Mucosa of stomach (tissue), 1 donor: ENCODE results near the gene TRIM3.

Source experiments
- H3K27me3 ChIP-seq: one replicate; pipeline ENCODE4 v1.7.0; 2013; ENCODE audit warnings: mild to moderate bottlenecking, low read length; ENCODE audit not compliant: control insufficient read depth, insufficient read depth
- H3K36me3 ChIP-seq: one replicate; pipeline ENCODE4 v1.7.0; 2013; ENCODE audit warnings: low read length; ENCODE audit not compliant: control insufficient read depth, insufficient read depth
- H3K4me1 ChIP-seq: one replicate; pipeline ENCODE4 v1.7.0; 2013; ENCODE audit warnings: mild to moderate bottlenecking, low read length; ENCODE audit not compliant: control insufficient read depth, insufficient read depth
- H3K4me3 ChIP-seq: one replicate; pipeline ENCODE4 v1.7.0; 2013; ENCODE audit warnings: low read length
- H3K9ac ChIP-seq: one replicate; pipeline ENCODE4 v1.7.0; 2013; ENCODE audit warnings: mild to moderate bottlenecking, low read length, moderate library complexity
- H3K9me3 ChIP-seq: one replicate; pipeline ENCODE4 v1.7.0; 2013; ENCODE audit warnings: mild to moderate bottlenecking, low read length, moderate library complexity; ENCODE audit not compliant: control insufficient read depth
- donor health status: Pancreatic carcinoma.

TRIM3 gene

DNA sequence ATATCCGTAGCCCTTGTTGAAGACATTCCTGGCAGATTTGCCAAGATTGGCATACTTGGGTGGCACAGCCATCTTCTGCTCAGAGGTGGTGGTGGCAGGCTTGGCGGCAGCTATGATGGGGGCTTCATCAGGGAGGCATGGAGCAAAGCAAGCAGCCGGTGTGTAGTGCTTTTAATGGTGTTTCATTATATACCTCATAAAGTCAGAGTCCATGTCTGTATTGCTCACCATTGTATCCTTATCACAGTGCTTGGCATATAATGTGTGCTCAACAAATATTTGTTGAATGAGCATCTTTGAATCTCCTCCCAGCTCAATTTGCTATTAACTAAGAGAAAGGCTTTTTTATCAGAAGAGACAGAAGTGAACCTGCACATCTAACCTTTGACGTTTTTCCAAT is 15.6 kb upstream of the TRIM3 start:
- Histone ChIP-seq H3K27me3 (no peaks in the 10 kb centered on the region), H3K36me3 (peaks cover 4% of the 10 kb centered on the region), H3K9me3 (no peaks in the 10 kb centered on the region), H3K4me1 (peaks cover 19% of the 10 kb centered on the region), H3K4me3 (no peak overlapping the region), H3K9ac (no peak overlapping the region)

GRCh38 chr11:6488821-6489220 is 15.1 kb upstream of the TRIM3 start:
- H3K9me3 ChIP-seq, result no peaks in the 10 kb centered on the region
- peaks cover 19% of the 10 kb centered on the region for H3K4me1 ChIP-seq
- H3K4me3 ChIP-seq, result no peak overlapping the region
- H3K27me3 ChIP-seq, result no peaks in the 10 kb centered on the region
- peaks cover 4% of the 10 kb centered on the region for H3K36me3 ChIP-seq
- H3K9ac ChIP-seq, result no peak overlapping the region

DNA sequence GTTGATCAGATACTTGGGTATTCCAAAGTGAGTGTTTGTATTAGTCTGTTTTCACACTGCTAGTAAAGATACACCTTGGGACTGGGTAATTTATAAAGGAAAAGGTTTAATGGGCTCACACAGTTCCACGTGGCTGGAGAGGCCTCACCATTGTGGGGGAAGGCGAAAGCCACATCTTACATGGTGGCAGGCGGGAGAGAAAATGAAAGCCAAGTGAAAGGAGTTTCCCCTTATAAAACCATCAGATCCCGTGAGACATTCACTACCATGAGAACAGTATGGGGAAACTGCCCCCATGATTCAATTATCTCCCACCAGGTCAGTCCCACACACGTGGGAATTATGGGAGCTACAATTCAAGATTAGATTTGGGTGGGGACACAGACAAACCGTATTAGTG is 14.6 kb upstream of the TRIM3 start:
- peaks cover 19% of the 10 kb centered on the region for H3K4me1 ChIP-seq
- no peaks in the 10 kb centered on the region for H3K9me3 ChIP-seq
- H3K27me3 ChIP-seq, result no peaks in the 10 kb centered on the region
- peaks cover 1% of the 10 kb centered on the region for H3K36me3 ChIP-seq
- H3K9ac ChIP-seq, result no peak overlapping the region
- no peak overlapping the region for H3K4me3 ChIP-seq

GRCh38 chr11:6486938-6487337 is 13.2 kb upstream of the TRIM3 start:
- no peaks in the 10 kb centered on the region for H3K27me3 ChIP-seq
- no peaks in the 10 kb centered on the region for H3K36me3 ChIP-seq
- no peaks in the 10 kb centered on the region for H3K9me3 ChIP-seq
- H3K4me1 ChIP-seq, result peaks cover 28% of the 10 kb centered on the region
- H3K9ac ChIP-seq, result no peak overlapping the region
- H3K4me3 ChIP-seq, result no peak overlapping the region

- no peaks in the 10 kb centered on the region for H3K27me3 ChIP-seq
- no peaks in the 10 kb centered on the region for H3K36me3 ChIP-seq
- H3K4me3 ChIP-seq, result no peak overlapping the region
- H3K4me1 ChIP-seq, result peaks cover 29% of the 10 kb centered on the region
- H3K9me3 ChIP-seq, result no peaks in the 10 kb centered on the region
- H3K9ac ChIP-seq, result no peak overlapping the region
Observed at GRCh38 chr11:6486256-6486655, 12.5 kb upstream of the TRIM3 start.

DNA sequence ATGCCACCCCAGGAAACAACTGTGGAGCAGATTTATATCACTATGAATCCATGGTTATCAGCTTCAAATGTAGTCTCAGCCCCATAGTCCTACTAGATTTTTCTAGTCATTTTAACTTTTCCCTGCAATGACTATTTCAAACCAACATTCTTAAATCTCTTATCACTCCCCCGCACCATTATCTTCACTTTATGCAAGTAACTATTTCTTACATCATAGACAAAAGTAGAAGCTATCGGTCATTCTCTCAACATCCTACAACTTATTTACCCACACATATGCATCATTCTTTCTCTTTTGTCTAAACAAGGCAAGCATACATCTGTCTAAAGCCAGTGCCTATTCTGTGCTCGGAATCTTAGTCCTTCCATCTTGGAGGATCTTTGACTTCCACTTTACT is 11.9 kb upstream of the TRIM3 start:
- no peaks in the 10 kb centered on the region for H3K9me3 ChIP-seq
- no peak overlapping the region for H3K9ac ChIP-seq
- peaks cover 29% of the 10 kb centered on the region for H3K4me1 ChIP-seq
- H3K27me3 ChIP-seq, result no peaks in the 10 kb centered on the region
- no peak overlapping the region for H3K4me3 ChIP-seq
- no peaks in the 10 kb centered on the region for H3K36me3 ChIP-seq

DNA sequence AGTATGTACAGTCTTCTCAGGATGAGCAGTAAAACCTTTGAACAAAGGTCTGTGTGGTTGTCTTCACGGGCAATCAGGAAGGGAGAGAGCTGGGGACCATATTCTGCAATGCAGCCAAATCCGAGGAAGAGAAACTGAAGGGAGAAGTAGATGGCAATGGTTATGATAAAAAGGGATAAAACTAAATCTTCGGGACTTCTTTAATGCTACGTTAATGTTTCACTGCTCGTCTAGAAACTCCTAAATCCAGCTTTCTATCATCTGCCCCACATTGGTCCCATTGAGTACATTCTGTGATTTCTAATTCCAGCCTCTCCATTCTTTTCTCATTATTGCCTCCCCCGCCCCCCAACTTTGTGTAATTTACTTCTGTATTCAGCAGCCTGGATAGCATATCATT is 9.3 kb upstream of the TRIM3 start:
- Histone ChIP-seq H3K27me3 (no peaks in the 10 kb centered on the region), H3K36me3 (no peaks in the 10 kb centered on the region), H3K4me3 (no peak overlapping the region), H3K9ac (no peak overlapping the region), H3K9me3 (no peaks in the 10 kb centered on the region), H3K4me1 (peaks cover 27% of the 10 kb centered on the region)

DNA sequence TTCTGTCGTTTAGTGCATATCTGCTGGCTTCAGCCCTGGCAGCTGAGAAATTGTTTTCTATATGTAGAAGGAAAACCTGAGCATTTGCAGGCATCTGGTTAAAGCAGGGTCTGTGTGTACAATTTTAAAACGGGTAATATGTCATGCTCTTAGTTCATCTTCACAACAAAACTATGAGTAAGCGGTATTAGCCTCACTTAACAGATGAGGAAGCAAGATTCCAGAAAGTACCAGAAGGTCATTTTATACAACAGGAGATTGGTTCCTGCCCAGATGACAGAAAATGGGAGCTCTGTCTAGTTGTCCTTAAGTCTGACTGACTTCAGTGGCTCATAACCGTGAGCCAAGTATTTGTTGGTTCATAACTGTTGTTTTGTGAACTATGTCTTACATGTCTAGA is 8.7 kb upstream of the TRIM3 start:
- H3K27me3 ChIP-seq, result no peaks in the 10 kb centered on the region
- peaks cover 4% of the 10 kb centered on the region for H3K36me3 ChIP-seq
- H3K4me3 ChIP-seq, result peak overlapping the region; percentile 96
- no peaks in the 10 kb centered on the region for H3K9me3 ChIP-seq
- peaks cover 32% of the 10 kb centered on the region for H3K4me1 ChIP-seq
- H3K9ac ChIP-seq, result peak overlapping the region; percentile 91

DNA sequence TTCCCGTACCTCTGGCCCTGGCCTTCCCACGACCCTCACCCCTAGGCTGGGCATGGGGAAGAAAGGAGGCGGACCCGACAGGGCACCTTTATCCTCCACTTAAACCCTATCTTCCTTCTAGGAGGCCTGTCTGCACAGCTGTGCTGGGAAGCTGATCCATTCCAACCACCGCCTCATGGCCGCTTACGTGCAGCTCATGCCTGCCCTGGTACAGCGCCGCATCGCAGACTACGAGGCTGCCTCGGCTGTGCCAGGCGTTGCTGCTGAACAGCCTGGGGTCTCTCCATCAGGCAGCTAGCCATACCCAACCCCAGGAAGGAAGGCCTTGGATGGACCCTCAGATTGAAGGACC is 8.2 kb upstream of the TRIM3 start:
- Histone ChIP-seq H3K9me3 (no peaks in the 10 kb centered on the region), H3K9ac (peak overlapping the region; percentile 91), H3K4me3 (peak overlapping the region; percentile 96), H3K4me1 (peaks cover 35% of the 10 kb centered on the region), H3K27me3 (no peaks in the 10 kb centered on the region), H3K36me3 (peaks cover 9% of the 10 kb centered on the region)

GRCh38 chr11:6481012-6481923 is 7.5 kb upstream of the TRIM3 start, which contains the start of the genes ARFIP2 and TIMM10B:
Gene ARFIP2 (minus strand): TSS chr11:6481331. CDS start chr11:6480421, 910 bp downstream.
Gene TIMM10B (plus strand): TSS chr11:6481501. CDS start chr11:6481517, 16 bp downstream.
- Histone ChIP-seq H3K36me3 (peaks cover 9% of the 10 kb centered on the region), H3K9ac (peak within 1 kb of the TSS; percentile 91), H3K4me1 (peaks cover 36% of the 10 kb centered on the region), H3K4me3 (peak within 1 kb of the TSS; percentile 96), H3K9me3 (no peaks in the 10 kb centered on the region), H3K27me3 (no peaks in the 10 kb centered on the region)

- H3K4me1 ChIP-seq, result peaks cover 45% of the 10 kb centered on the region
- H3K36me3 ChIP-seq, result peaks cover 9% of the 10 kb centered on the region
- peak overlapping the region; percentile 91 for H3K9ac ChIP-seq
- peak overlapping the region; percentile 96 for H3K4me3 ChIP-seq
- no peaks in the 10 kb centered on the region for H3K27me3 ChIP-seq
- no peaks in the 10 kb centered on the region for H3K9me3 ChIP-seq
Observed at GRCh38 chr11:6480299-6480914, 6.7 kb upstream of the TRIM3 start.

DNA sequence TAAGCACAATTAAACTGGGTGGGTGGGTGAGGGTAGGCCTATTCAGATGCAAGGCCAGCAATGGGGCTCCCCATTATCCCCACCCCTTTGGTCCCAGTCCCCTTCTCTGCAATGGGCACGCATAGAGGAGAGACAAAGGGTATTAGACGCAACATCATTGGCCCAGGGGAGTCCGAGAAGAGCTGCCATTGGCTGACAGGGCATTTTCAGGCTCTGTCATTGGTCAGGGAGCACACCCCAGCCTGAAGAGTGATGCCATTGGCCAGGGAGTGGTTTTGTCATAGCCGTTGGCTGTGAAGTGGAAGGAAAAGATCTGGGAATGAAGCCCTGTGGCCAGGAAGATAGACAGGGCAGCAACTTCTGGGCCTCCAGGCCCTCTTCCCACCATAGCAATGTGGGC is 2.8 kb upstream of the TRIM3 start:
- Histone ChIP-seq H3K4me1 (peaks cover 58% of the 10 kb centered on the region), H3K36me3 (peaks cover 9% of the 10 kb centered on the region), H3K9ac (no peak overlapping the region), H3K9me3 (no peaks in the 10 kb centered on the region), H3K4me3 (no peak overlapping the region), H3K27me3 (no peaks in the 10 kb centered on the region)
